ENCODE results near the gene ADAMTS19. TPM values are rescaled to one million over a fixed set of nuclear protein-coding genes. Genes with fewer than 3 reads are reported as not detected.

ADAMTS19 gene
- total RNA-seq, 1 experiment from 2014 or later = 2.5 TPM

- Histone ChIP-seq H3K9me3 (ENCODE audit: low read length) (no peaks in the 10 kb centered on the region), H3K36me3 (ENCODE audit: insufficient read depth, low read length) (no peaks in the 10 kb centered on the region), H3K27ac (ENCODE audit: low read length) (peak overlapping the region; percentile 94)
Measured at GRCh38 chr5:129496421-129496820, 36.3 kb downstream of the ADAMTS19 start.

GRCh38 chr5:129496864-129497595 is 36.9 kb downstream of the ADAMTS19 start:
- H3K9ac ChIP-seq (ENCODE audit: low read length) = peak overlapping the region; percentile 57
- H3K27ac ChIP-seq (ENCODE audit: low read length) = peak overlapping the region; percentile 94
- H3K79me2 ChIP-seq (ENCODE audit: low read length) = no peaks in the 10 kb centered on the region
- H3K27me3 ChIP-seq (ENCODE audit: low read length) = no peaks in the 10 kb centered on the region
- peaks cover 76% of the 10 kb centered on the region for H3K4me1 ChIP-seq (ENCODE audit: low read length)
- peak overlapping the region; percentile 62 for H3K4me2 ChIP-seq (ENCODE audit: low read depth, low read length, poor library complexity, severe bottlenecking)
- H4K20me1 ChIP-seq (ENCODE audit: insufficient read depth, low read depth, low read length) = no peaks in the 10 kb centered on the region
- H3K36me3 ChIP-seq (ENCODE audit: insufficient read depth, low read length) = no peaks in the 10 kb centered on the region
- no peaks in the 10 kb centered on the region for H3K9me2 ChIP-seq (replicated peaks; ENCODE audit: insufficient read depth, low read length)
- H2AFZ ChIP-seq (ENCODE audit: low read length) = no peak overlapping the region
- no peaks in the 10 kb centered on the region for H3K9me3 ChIP-seq (ENCODE audit: low read length)
- peak overlapping the region; percentile 14; the same call in 1 of the 2 replicates for H3K4me3 ChIP-seq (ENCODE audit: low read length)
- DNase-seq = peak; percentile 53

More at GRCh38 chr5:129496421-129496820, 36.3 kb downstream of the ADAMTS19 start:
- no peaks in the 10 kb centered on the region for H4K20me1 ChIP-seq (ENCODE audit: insufficient read depth, low read depth, low read length)
- no peaks in the 10 kb centered on the region for H3K27me3 ChIP-seq (ENCODE audit: low read length)
- no peaks in the 10 kb centered on the region for H3K79me2 ChIP-seq (ENCODE audit: low read length)
- H3K9me2 ChIP-seq (replicated peaks; ENCODE audit: insufficient read depth, low read length) = no peaks in the 10 kb centered on the region
- H2AFZ ChIP-seq (ENCODE audit: low read length) = no peak overlapping the region
- H3K9ac ChIP-seq (ENCODE audit: low read length) = peak overlapping the region; percentile 57
- DNase-seq = peak; percentile 92
- H3K4me2 ChIP-seq (ENCODE audit: low read depth, low read length, poor library complexity, severe bottlenecking) = peak overlapping the region; percentile 62
- peak overlapping the region; percentile 14; the same call in 1 of the 2 replicates for H3K4me3 ChIP-seq (ENCODE audit: low read length)
- peaks cover 71% of the 10 kb centered on the region for H3K4me1 ChIP-seq (ENCODE audit: low read length)

GRCh38 chr5:129499208-129499852 is 39.2 kb downstream of the ADAMTS19 start:
- Histone ChIP-seq H3K4me3 (ENCODE audit: low read length) (peak overlapping the region; percentile 11; the same call in 1 of the 2 replicates), H3K27ac (ENCODE audit: low read length) (peak overlapping the region; percentile 94), H3K79me2 (ENCODE audit: low read length) (no peaks in the 10 kb centered on the region), H3K4me1 (ENCODE audit: low read length) (peaks cover 71% of the 10 kb centered on the region), H4K20me1 (ENCODE audit: insufficient read depth, low read depth, low read length) (no peaks in the 10 kb centered on the region), H3K9me2 (replicated peaks; ENCODE audit: insufficient read depth, low read length) (no peaks in the 10 kb centered on the region), H3K4me2 (ENCODE audit: low read depth, low read length, poor library complexity, severe bottlenecking) (peak overlapping the region; percentile 50), H3K9me3 (ENCODE audit: low read length) (no peaks in the 10 kb centered on the region), H2AFZ (ENCODE audit: low read length) (no peak overlapping the region), H3K27me3 (ENCODE audit: low read length) (no peaks in the 10 kb centered on the region), H3K9ac (ENCODE audit: low read length) (peak overlapping the region; percentile 44; the same call in 1 of the 2 replicates), H3K36me3 (ENCODE audit: insufficient read depth, low read length) (no peaks in the 10 kb centered on the region)
- peak; percentile 78 for DNase-seq

GRCh38 chr5:129500101-129500500 is 40.0 kb downstream of the ADAMTS19 start:
- Histone ChIP-seq H3K9me3 (ENCODE audit: low read length) (no peaks in the 10 kb centered on the region), H3K36me3 (ENCODE audit: insufficient read depth, low read length) (no peaks in the 10 kb centered on the region), H3K79me2 (ENCODE audit: low read length) (no peaks in the 10 kb centered on the region), H2AFZ (ENCODE audit: low read length) (no peak overlapping the region), H3K27ac (ENCODE audit: low read length) (peak overlapping the region; percentile 94), H3K4me3 (ENCODE audit: low read length) (no peak overlapping the region), H3K4me2 (ENCODE audit: low read depth, low read length, poor library complexity, severe bottlenecking) (no peak overlapping the region), H3K27me3 (ENCODE audit: low read length) (no peaks in the 10 kb centered on the region), H3K4me1 (ENCODE audit: low read length) (peaks cover 73% of the 10 kb centered on the region), H3K9me2 (replicated peaks; ENCODE audit: insufficient read depth, low read length) (no peaks in the 10 kb centered on the region), H3K9ac (ENCODE audit: low read length) (no peak overlapping the region), H4K20me1 (ENCODE audit: insufficient read depth, low read depth, low read length) (no peaks in the 10 kb centered on the region)
- no peak for DNase-seq

DNA sequence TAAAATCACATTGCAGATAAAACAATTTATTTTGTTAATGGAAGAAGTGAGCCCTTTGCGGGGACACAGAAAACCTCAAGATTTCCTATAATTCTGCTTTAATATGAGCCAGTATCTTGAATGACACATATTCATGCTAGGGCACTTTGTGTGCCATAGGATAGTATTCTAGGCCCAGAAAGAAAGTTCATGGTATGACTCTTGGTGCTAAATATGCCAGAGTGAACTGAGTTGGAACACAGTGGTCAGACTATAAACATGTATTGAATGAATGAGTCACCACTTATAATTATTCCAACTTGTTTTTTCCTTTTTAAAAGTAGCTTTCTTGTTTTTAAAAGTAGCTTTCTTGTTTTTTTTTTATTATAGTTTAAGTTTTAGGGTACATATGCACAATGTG is 46.0 kb downstream of the ADAMTS19 start:
- no peaks in the 10 kb centered on the region for H3K9me3 ChIP-seq (ENCODE audit: low read length)
- no peaks in the 10 kb centered on the region for H3K36me3 ChIP-seq (ENCODE audit: insufficient read depth, low read length)
- no peak for DNase-seq
- no peaks in the 10 kb centered on the region for H3K27me3 ChIP-seq (ENCODE audit: low read length)
- H3K27ac ChIP-seq (ENCODE audit: low read length) = no peak overlapping the region
- no peak overlapping the region for H3K4me3 ChIP-seq (ENCODE audit: low read length)
- peaks cover 22% of the 10 kb centered on the region for H3K4me1 ChIP-seq (ENCODE audit: low read length)
- no peak overlapping the region for H2AFZ ChIP-seq (ENCODE audit: low read length)
- no peak overlapping the region for H3K4me2 ChIP-seq (ENCODE audit: low read depth, low read length, poor library complexity, severe bottlenecking)
- no peaks in the 10 kb centered on the region for H3K79me2 ChIP-seq (ENCODE audit: low read length)
- H3K9ac ChIP-seq (ENCODE audit: low read length) = no peak overlapping the region
- no peaks in the 10 kb centered on the region for H3K9me2 ChIP-seq (replicated peaks; ENCODE audit: insufficient read depth, low read length)
- no peaks in the 10 kb centered on the region for H4K20me1 ChIP-seq (ENCODE audit: insufficient read depth, low read depth, low read length)

DNA sequence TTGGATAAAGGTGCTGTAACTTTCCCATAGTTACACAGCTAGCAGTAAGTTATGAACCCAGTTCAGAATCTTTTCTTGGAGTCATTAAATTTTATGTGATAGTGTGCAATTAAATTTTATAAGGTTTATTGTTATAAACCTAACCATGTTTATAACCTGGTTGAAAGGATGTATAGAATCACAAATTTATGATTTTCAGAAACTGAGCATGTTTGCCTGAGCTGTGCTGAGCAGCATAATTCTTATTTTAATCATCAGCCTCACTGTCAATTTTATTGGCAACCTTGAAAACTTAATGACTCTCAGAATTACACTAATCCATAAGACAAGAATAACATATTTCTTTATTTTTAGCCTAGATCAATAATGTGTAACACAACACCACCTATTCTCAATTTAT is 46.9 kb downstream of the ADAMTS19 start:
- Histone ChIP-seq H4K20me1 (ENCODE audit: insufficient read depth, low read depth, low read length) (no peaks in the 10 kb centered on the region), H3K4me2 (ENCODE audit: low read depth, low read length, poor library complexity, severe bottlenecking) (no peak overlapping the region), H3K4me1 (ENCODE audit: low read length) (peaks cover 14% of the 10 kb centered on the region), H3K9me3 (ENCODE audit: low read length) (no peaks in the 10 kb centered on the region), H3K9me2 (replicated peaks; ENCODE audit: insufficient read depth, low read length) (no peaks in the 10 kb centered on the region), H3K9ac (ENCODE audit: low read length) (no peak overlapping the region), H2AFZ (ENCODE audit: low read length) (no peak overlapping the region), H3K27me3 (ENCODE audit: low read length) (no peaks in the 10 kb centered on the region), H3K4me3 (ENCODE audit: low read length) (no peak overlapping the region), H3K27ac (ENCODE audit: low read length) (no peak overlapping the region), H3K36me3 (ENCODE audit: insufficient read depth, low read length) (no peaks in the 10 kb centered on the region), H3K79me2 (ENCODE audit: low read length) (no peaks in the 10 kb centered on the region)
- no peak for DNase-seq

GRCh38 chr5:129507527-129507926 is 47.4 kb downstream of the ADAMTS19 start:
- Histone ChIP-seq H3K27ac (ENCODE audit: low read length) (no peak overlapping the region), H3K79me2 (ENCODE audit: low read length) (no peaks in the 10 kb centered on the region), H4K20me1 (ENCODE audit: insufficient read depth, low read depth, low read length) (no peaks in the 10 kb centered on the region), H3K4me3 (ENCODE audit: low read length) (no peak overlapping the region), H3K9me3 (ENCODE audit: low read length) (no peaks in the 10 kb centered on the region), H3K4me2 (ENCODE audit: low read depth, low read length, poor library complexity, severe bottlenecking) (peak overlapping the region; percentile 28), H3K4me1 (ENCODE audit: low read length) (peaks cover 13% of the 10 kb centered on the region), H3K9ac (ENCODE audit: low read length) (no peak overlapping the region), H3K27me3 (ENCODE audit: low read length) (no peaks in the 10 kb centered on the region), H3K36me3 (ENCODE audit: insufficient read depth, low read length) (no peaks in the 10 kb centered on the region), H3K9me2 (replicated peaks; ENCODE audit: insufficient read depth, low read length) (no peaks in the 10 kb centered on the region), H2AFZ (ENCODE audit: low read length) (no peak overlapping the region)
- no peak for DNase-seq

- Histone ChIP-seq H3K9me3 (ENCODE audit: low read length) (no peaks in the 10 kb centered on the region), H3K4me1 (ENCODE audit: low read length) (peaks cover 13% of the 10 kb centered on the region), H3K4me2 (ENCODE audit: low read depth, low read length, poor library complexity, severe bottlenecking) (no peak overlapping the region), H2AFZ (ENCODE audit: low read length) (no peak overlapping the region), H3K27ac (ENCODE audit: low read length) (no peak overlapping the region), H3K4me3 (ENCODE audit: low read length) (no peak overlapping the region), H3K27me3 (ENCODE audit: low read length) (no peaks in the 10 kb centered on the region), H3K9me2 (replicated peaks; ENCODE audit: insufficient read depth, low read length) (no peaks in the 10 kb centered on the region), H3K9ac (ENCODE audit: low read length) (no peak overlapping the region), H3K36me3 (ENCODE audit: insufficient read depth, low read length) (no peaks in the 10 kb centered on the region), H4K20me1 (ENCODE audit: insufficient read depth, low read depth, low read length) (no peaks in the 10 kb centered on the region), H3K79me2 (ENCODE audit: low read length) (no peaks in the 10 kb centered on the region)
- DNase-seq = no peak
Measured at GRCh38 chr5:129508606-129509005, 48.5 kb downstream of the ADAMTS19 start.

Measured in Karpas-422 (cell line).